H4 (cell line): ENCODE results near the gene PLA2R1. TPM values are rescaled to one million over a fixed set of nuclear protein-coding genes. Genes with fewer than 3 reads are reported as not detected.

Source experiments
- DNase-seq: peaks from one replicate; pipeline ENCODE4 v3.0.0-alpha.2; 2015; ENCODE audit warnings: low spot score
- total RNA-seq: library from RNA; depleted of rRNA; stranded (reverse); fragments of >200 nt; shearing (Covaris generic); gene quantifications from 2 replicates; pipeline ENCODE4 v1.2.3, GENCODE V29; 2014; rRNA removed

PLA2R1 gene
- total RNA-seq, 1 experiment from 2014 or later = 0.06 TPM

GRCh38 chr2:159895258-159896065 is 167.0 kb downstream of the PLA2R1 start:
- no peak for DNase-seq

- no peak for DNase-seq
Observed at GRCh38 chr2:159894145-159894838, 168.1 kb downstream of the PLA2R1 start.

DNA sequence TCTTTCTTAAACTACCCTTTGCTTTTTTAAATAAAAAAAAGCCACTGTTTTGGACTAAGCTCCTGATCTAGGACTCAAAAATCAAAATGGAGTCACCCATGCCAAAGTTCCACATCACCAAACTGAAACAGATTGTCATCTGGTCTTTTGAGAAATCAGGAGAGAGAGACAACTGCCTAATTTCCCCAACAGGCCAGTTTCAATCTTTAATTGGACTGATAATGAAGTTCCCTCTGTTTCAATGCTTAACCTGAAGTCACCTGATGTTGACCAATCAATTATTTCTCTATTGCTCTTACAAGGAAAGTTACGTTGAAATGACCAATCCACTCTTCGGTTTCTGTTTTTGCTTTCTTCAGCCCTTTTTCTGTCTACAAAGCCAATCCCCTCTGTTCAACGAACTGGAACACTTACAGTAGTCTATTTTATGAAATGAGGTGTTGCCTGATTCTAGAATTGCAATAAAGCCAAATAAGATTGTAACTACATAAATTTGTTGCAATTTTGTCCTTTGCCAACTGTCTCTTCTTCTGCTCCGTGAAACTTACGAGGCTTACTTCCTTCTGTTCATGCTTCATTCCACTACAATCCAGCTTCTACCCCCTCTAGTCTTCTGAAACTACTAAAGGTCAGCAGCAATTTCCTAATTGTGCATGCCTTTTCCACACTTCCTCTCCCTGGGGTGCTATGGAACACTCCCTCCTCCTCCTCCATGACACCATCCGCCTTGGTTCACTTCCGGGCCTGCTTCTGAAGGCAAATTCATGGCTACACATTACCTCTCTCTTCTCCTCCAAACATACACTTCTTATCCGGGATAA is 169.2 kb downstream of the PLA2R1 start:
- no peak for DNase-seq

DNA sequence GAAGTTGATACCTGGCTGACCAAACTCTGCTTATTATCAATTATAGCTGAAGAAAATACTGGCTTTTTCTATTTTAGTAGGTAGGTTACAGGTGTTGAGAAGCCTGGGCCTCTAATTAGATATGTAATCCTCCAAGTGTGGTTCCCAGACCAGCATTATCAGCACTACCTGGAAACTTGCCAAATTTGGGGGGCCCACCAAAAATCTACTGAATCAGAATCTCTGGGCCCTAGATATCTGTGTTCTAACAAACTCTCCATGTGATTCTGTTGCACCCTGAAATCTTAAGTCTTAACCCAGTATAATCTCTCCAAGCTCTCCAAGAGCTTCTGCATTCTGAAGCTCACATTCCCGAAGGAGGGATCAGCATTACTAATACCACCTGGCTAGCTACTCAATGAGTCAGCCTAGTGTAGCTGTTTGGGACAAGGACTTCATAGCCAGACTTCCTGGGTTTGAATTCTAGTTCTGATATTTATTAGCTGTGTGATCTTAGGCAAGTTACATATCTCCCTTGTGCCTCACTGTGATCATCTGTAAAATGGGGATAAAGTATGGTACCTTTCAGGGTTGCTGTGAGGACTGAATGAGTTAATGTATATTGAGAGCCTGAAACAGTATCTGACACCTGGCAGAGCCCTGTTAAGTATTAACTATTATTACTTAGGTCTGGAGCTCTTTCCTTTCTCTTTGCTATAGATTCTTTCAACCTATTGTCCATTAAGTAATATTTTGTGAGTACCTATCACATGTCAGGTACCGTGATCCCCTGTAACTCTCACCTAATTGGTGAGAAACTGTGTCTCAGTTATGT is 170.3 kb downstream of the PLA2R1 start:
- no peak for DNase-seq

GRCh38 chr2:159891267-159891588 is 171.2 kb downstream of the PLA2R1 start:
- DNase-seq = no peak

GRCh38 chr2:159890551-159891266 is 171.7 kb downstream of the PLA2R1 start:
- no peak for DNase-seq

DNA sequence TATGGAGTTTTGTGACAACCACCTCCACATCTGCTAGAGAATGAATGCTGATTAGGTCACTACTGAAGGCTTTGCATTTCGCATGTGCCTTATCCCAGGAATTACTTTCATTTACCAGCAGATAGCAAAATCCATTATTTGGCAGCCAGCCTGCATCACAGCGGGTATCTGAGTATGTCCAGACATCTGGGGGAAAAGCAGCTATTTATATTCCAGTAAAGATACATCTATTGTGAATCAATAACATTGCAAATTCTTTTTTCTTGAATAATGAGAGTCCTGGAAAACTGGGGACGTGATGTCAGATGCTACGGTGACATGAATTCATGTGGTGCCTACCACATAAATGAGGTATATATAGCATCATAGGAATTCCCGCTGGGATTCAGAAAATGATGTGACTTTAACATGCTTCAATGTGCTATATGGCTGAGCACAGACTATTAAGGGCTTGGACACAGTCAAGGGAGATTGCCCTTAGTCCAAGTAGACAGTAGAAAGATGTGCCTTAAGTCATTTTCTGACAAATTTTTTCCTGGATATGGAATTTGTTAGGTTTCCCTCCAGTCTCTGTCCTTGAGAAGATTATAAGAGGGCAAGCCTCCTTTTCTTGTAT is 180.2 kb downstream of the PLA2R1 start:
- no peak for DNase-seq

Other genes starting within 250 kb of the PLA2R1 start
- gene LY75, start 157.9 kb downstream of the PLA2R1 start, total RNA-seq = not detected in 2 replicates
- not detected in 2 replicates for gene ITGB6, start 137.7 kb upstream of the PLA2R1 start, total RNA-seq